ENCODE measurements around the gene GLCCI1.

Gene GLCCI1

DNA sequence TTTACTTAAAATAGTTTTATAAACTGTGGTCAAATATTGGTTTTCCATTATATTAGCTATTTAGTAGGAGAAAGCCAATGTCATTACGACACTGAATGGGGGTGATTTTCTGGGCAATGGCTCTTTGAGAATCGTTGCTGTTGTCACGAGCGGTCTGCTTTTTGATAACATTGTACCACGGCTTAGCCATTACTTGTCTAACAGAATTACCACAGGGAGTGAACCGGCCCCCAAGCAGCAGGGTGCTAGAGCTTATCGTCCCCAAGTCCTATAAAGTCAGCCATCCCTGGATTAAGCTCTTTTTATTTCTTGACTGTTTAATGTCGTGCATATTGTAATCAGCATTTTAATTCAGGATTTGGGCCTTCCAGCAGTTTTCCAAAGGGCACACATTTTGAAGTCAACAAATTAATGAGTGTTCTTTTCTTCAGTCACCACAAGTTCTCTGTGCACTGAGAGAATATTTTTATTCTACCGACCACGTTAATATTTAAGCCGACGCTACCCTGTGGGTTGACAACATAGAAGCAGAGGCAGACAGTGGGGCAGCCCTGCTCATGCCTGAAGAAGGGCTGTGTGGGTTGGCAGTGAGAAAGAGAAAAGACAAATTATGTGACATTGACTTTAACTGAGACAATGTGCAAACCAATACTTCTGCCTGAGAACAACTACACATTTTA, 167.6 kb downstream of the GLCCI1 start:
- DNase-seq = no peak

Measured in NCI-H226 (cell line).